HepG2 (cell line): ENCODE data around the gene IGF2BP3. TPM values are rescaled to one million over a fixed set of nuclear protein-coding genes. Genes with fewer than 3 reads are reported as not detected.

Experiments used
- ATAC-seq: fragments of 200-7000 bp; cut with Tn5 transposase; 3 replicates; pipeline ENCODE4 v1.9.1; 2020; ENCODE audit warnings: mild to moderate bottlenecking, moderate library complexity
- BruUV-seq: library from RNA; stranded (reverse); fragments of 400-500 nt; replicated peaks from 2 replicates; lab custom pipeline; 2021; lab: Mats Ljungman, UMichigan
- CTCF ChIA-PET: fragments of 300-600 bp; formaldehyde crosslinking; extraction: SDS; loops from one replicate; lab custom pipeline; 2021; ENCODE audit warnings: low total read pairs, inconsistent platforms, low intra/inter-chr PET ratio; lab: Yijun Ruan, JAX
- POLR2A ChIA-PET: fragments of 350-600 bp; sonication (Branson Sonifier 250); formaldehyde crosslinking; loops from one replicate; lab custom pipeline; 2020; ENCODE audit warnings: antibody characterized with exemption, inconsistent platforms; lab: Yijun Ruan, JAX
- DNase-seq: peaks from one replicate; pipeline ENCODE4 v3.0.0-alpha.2; 2015; ENCODE audit warnings: low spot score
- FAIRE-seq: peaks from 3 replicates; lab custom pipeline; 2011; peaks lifted over from hg19 to GRCh38; lab: Jason Lieb, UNC
- H2AFZ ChIP-seq: one replicate; pipeline ENCODE4 v1.6.1; 2011; ENCODE audit warnings: low read length, inconsistent platforms
- H3K27ac ChIP-seq: fragments of 300-600 bp; 3 replicates; pipeline ENCODE4 v1.8.0; 2011; ENCODE audit warnings: mixed run types, mild to moderate bottlenecking, mixed read lengths, low read length, inconsistent platforms; ENCODE audit not compliant: insufficient read depth; ENCODE audit errors: extremely low read length
- H3K27me3 ChIP-seq, 2 experiments: fragments of 200-600 bp in 1 of 2; 2 replicates in 1 of 2; 3 replicates in 1 of 2; pipeline versions ENCODE4 v1.6.0 to v1.8.0; 2011; ENCODE audit warnings: low read length in 2 of 2, mild to moderate bottlenecking in 2 of 2, moderate library complexity in 2 of 2, inconsistent platforms in 1 of 2; ENCODE audit not compliant: insufficient read depth in 2 of 2, control insufficient read depth in 1 of 2
- H3K36me3 ChIP-seq, 2 experiments: fragments of 200-600 bp in 1 of 2; replicated peaks in 1 of 2; 2 replicates in 1 of 2; 3 replicates in 1 of 2; pipeline versions ENCODE4 v1.5.1 to v1.8.0; 2011; ENCODE audit warnings: low read length in 2 of 2, inconsistent platforms in 1 of 2; ENCODE audit not compliant: insufficient read depth in 2 of 2, control insufficient read depth in 1 of 2
- H3K4me1 ChIP-seq: 2 replicates; pipeline ENCODE4 v1.5.1; 2012; ENCODE audit warnings: low read length, inconsistent platforms; ENCODE audit not compliant: insufficient read depth
- H3K4me2 ChIP-seq: 2 replicates; pipeline ENCODE4 v1.6.0; 2011; ENCODE audit warnings: low read depth, low read length, inconsistent platforms
- H3K4me3 ChIP-seq, 3 experiments: fragments of 200-600 bp in 1 of 3; sonication (generic), shearing (Covaris generic) in 1 of 3; replicated peaks in 1 of 3; 2 replicates each; pipeline ENCODE4 v1.5.1; 2011 to 2016; ENCODE audit warnings: low read length in 3 of 3, inconsistent platforms in 2 of 3, low read depth in 2 of 3, mild to moderate bottlenecking in 2 of 3, control low read depth in 1 of 3, mixed read lengths in 1 of 3; ENCODE audit not compliant: insufficient read depth in 1 of 3
- H3K79me2 ChIP-seq: one replicate; pipeline ENCODE4 v1.6.1; 2011; ENCODE audit warnings: low read length, inconsistent platforms; ENCODE audit not compliant: insufficient read depth
- H3K9ac ChIP-seq: 2 replicates; pipeline ENCODE4 v1.6.0; 2011; ENCODE audit warnings: mild to moderate bottlenecking, low read depth, low read length, inconsistent platforms; ENCODE audit not compliant: insufficient read depth
- H3K9me3 ChIP-seq: 2 replicates; pipeline ENCODE4 v1.5.1; 2012; ENCODE audit warnings: mild to moderate bottlenecking, low read length
- H4K20me1 ChIP-seq: 2 replicates; pipeline ENCODE4 v1.6.0; 2011; ENCODE audit warnings: inconsistent platforms, mild to moderate bottlenecking, low read length, moderate library complexity; ENCODE audit not compliant: insufficient read depth
- ELF4 ChIP-seq: sonication (generic); formaldehyde crosslinking; IDR thresholded peaks from 2 replicates; pipeline ENCODE4 v1.5.0; 2020; ENCODE audit warnings: missing genetic modification reagents, mild to moderate bottlenecking, moderate library complexity, borderline replicate concordance
- GABPB1 ChIP-seq: IDR thresholded peaks from 2 replicates; pipeline ENCODE4 v1.6.1; 2016; ENCODE audit warnings: mild to moderate bottlenecking, missing genetic modification reagents, moderate library complexity, missing compliant biosample characterization
- PHF20 ChIP-seq: sonication (generic); formaldehyde crosslinking; IDR thresholded peaks from 2 replicates; pipeline ENCODE4 v1.5.0; 2020; ENCODE audit warnings: mild to moderate bottlenecking, missing genetic modification reagents
- SOX13 ChIP-seq, 3 experiments: fragments of 450-650 bp in 1 of 3; sonication (generic) in 1 of 3; formaldehyde crosslinking in 1 of 3; IDR thresholded peaks in 2 of 3; conservative IDR thresholded peaks in 1 of 3; 2 replicates each; pipeline versions ENCODE4 v1.5.0 to v1.6.1; 2016 to 2020; ENCODE audit warnings: antibody characterized with exemption in 1 of 3, mild to moderate bottlenecking in 1 of 3, missing compliant biosample characterization in 1 of 3, missing genetic modification reagents in 1 of 3, moderate library complexity in 1 of 3
- ZNF570 ChIP-seq: sonication (generic); formaldehyde crosslinking; IDR thresholded peaks from 2 replicates; pipeline ENCODE4 v1.4.0; 2020; ENCODE audit warnings: mild to moderate bottlenecking, missing genetic modification reagents, borderline replicate concordance
- ZNF816 ChIP-seq: sonication (generic); formaldehyde crosslinking; IDR thresholded peaks from 2 replicates; pipeline ENCODE4 v1.8.0; 2022; ENCODE audit warnings: missing genetic modification reagents, mild to moderate bottlenecking, borderline replicate concordance
- whole genome bisulfite sequencing: methylation state at CpG from one replicate; pipeline ENCODE4 v1.1.6; 2017; ENCODE audit warnings: low lambda C conversion rate; 5-methylcytosine and 5-hydroxymethylcytosine counted together
- in situ Hi-C: cut with HindIII; loops from 2 replicates; pipeline ENCODE4 v1.10.0; 2017; ENCODE audit warnings: low pct_unique_long_range_greater_than_20kb; ENCODE audit not compliant: extremely low pct_ligation_motif_present
- intact Hi-C: fragments of 100-400 bp; cut with micrococcal nuclease; formaldehyde crosslinking; loops from one replicate; pipeline ENCODE4 v1.10.0; 2022; ENCODE audit not compliant: unreplicated experiment
- polyA plus RNA-seq, 8 experiments: library from polyadenylated mRNA; depleted of rRNA in 3 of 8; stranded (reverse) in 7 of 8; unstranded in 1 of 8; fragments of >200 nt; fragmentation: Illumina TruSeq in 4 of 8; extraction: Trizol in 4 of 8; gene quantifications; 2 replicates each; pipeline versions ENCODE4 v1.2.1 to v1.2.3, GENCODE V29; 2011 to 2016; ENCODE audit warnings: low read depth in 4 of 8, missing spikeins in 1 of 8, mixed read lengths in 1 of 8; ENCODE audit not compliant: insufficient read depth in 1 of 8
- total RNA-seq, 5 experiments: library from RNA; depleted of rRNA; stranded (reverse); fragments of >200 nt; fragmentation: Illumina TruSeq; extraction: Trizol; gene quantifications; 2 replicates each; pipeline ENCODE4 v1.2.3, GENCODE V29; 2016; ENCODE audit warnings: low read depth in 1 of 5
- TF ChIP-seq, protein P1 (sequence below): sonication (generic); formaldehyde crosslinking; IDR thresholded peaks from 2 replicates; pipeline ENCODE4 v1.4.0; 2020; ENCODE audit warnings: missing genetic modification reagents

IGF2BP3 gene
- total and polyA plus RNA-seq, 2 of the 13 experiments (the other 11 are each of a cell fraction or from before 2014, with no cell fraction given): 37.7 to 39.5 TPM

DNA sequence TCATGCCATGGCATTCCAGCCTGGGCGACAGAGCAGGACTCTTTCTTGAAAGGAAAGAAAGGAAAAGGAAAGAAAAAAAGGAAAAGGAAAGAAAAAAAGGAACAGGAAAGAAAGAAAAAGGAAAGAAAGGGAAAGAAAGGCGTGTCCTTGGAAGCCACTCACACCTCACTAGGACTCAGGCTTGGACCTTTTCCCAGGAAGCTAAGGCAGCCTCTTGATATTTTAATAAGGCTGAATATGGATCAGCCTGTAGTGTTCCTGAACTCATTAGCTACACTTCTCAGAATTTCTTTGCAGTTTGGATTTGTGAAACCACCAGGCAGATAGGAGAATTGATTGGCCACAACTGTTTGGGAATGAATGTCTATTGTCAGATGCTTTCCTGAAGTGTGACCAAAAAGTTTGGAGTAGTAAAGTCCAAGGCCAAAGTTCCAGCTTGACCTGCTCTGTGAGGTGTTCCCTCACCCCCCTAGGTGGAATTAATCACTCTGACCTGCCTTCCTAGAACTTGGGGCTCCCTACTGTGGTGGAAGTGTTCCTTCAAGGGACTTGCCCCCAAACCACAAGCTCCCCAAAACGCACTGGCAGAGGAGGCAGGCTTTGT is 178.2 kb downstream of the IGF2BP3 start (continued):
- TF ChIP-seq ELF4 (CRISPR knock-in tag): no peak
- TF ChIP-seq, all 625 proteins: peak for 20

- FAIRE-seq (peak; percentile 8), DNase-seq (no peak), ATAC-seq (no peak)
- Histone ChIP-seq H3K79me2 (no peaks in the 10 kb centered on the region), H3K27me3 (no peaks in the 10 kb centered on the region), H3K4me3 (no peak overlapping the region), H3K9me3 (no peaks in the 10 kb centered on the region), H4K20me1 (no peaks in the 10 kb centered on the region), H2AFZ (no peak overlapping the region), H3K4me1 (peaks cover 82% of the 10 kb centered on the region), H3K4me2 (no peak overlapping the region), H3K36me3 (no peaks in the 10 kb centered on the region), H3K9ac (no peak overlapping the region), H3K27ac (no peak overlapping the region)
- 88% methylated on average over 9 of the region's 9 CpGs for WGBS
- intact Hi-C loops: no loop called here
- ChIA-PET POLR2A (no interaction called here), CTCF (no interaction called here)
- in situ Hi-C loops: no loop called here
- no peak for TF ChIP-seq SOX13 (IDR thresholded peaks at IDR 0.05)
- TF ChIP-seq SOX13 (CRISPR knock-in tag; conservative IDR thresholded peaks at IDR 0.05 in 1 of 2, IDR thresholded peaks at IDR 0.05 in 1 of 2): 0 out of 4 replicates have a peak, but pooled peaks of 1 of the 2 experiments have one; percentile 14
- TF ChIP-seq PHF20: no peak
- BruUV-seq: no TSS peak
Measured at GRCh38 chr7:23290993-23291392, 179.3 kb downstream of the IGF2BP3 start.

DNA sequence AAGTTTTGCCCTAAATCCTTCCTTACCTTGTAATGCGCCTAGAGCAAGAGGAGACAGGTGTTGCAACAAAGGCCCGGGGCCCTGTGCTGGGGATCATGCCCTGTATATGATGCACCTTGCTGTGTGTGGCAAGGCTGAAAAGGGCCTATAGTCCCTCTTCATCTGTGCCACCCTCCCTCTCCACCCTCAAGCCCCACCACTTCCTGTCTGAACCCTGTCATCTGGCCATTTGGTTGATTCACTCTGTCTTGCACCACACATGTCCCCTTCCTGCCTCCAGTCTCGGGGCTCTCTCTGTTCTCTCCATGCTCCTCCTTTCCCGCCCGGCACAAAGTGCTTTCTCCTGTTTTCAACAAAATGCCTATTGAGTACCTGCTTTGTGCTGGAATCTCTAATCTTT is 182.7 kb downstream of the IGF2BP3 start:
- peak overlapping the region; percentile 38 for H2AFZ ChIP-seq
- no peaks in the 10 kb centered on the region for H4K20me1 ChIP-seq
- H3K27me3 ChIP-seq: no peaks in the 10 kb centered on the region
- CTCF ChIA-PET: no interaction called here
- no peak overlapping the region for H3K4me2 ChIP-seq
- H3K36me3 ChIP-seq: no peaks in the 10 kb centered on the region
- intact Hi-C loops: no loop called here
- H3K4me3 ChIP-seq: no peak overlapping the region
- in situ Hi-C loops: no loop called here
- H3K79me2 ChIP-seq: no peaks in the 10 kb centered on the region
- POLR2A ChIA-PET: interaction anchor here (1.0 kb wide), 1 partner anchor 11 kb away, joined by 3 read pairs; the partner anchor contains the start of gene MALSU1
- no peak overlapping the region for H3K9ac ChIP-seq
- FAIRE-seq (no peak), DNase-seq (peak; percentile 23), ATAC-seq (peak; percentile 25; the same call in 2 of the 3 replicates)
- H3K9me3 ChIP-seq: no peaks in the 10 kb centered on the region
- H3K27ac ChIP-seq: no peak overlapping the region
- TF ChIP-seq ZNF570: no peak
- peak; percentile 13; the same call in 1 of the 2 replicates for TF ChIP-seq GABPB1 (CRISPR knock-in tag)
- TF ChIP-seq ZNF816 (CRISPR knock-in tag): peak; percentile 92
- TF ChIP-seq, protein P1, sequence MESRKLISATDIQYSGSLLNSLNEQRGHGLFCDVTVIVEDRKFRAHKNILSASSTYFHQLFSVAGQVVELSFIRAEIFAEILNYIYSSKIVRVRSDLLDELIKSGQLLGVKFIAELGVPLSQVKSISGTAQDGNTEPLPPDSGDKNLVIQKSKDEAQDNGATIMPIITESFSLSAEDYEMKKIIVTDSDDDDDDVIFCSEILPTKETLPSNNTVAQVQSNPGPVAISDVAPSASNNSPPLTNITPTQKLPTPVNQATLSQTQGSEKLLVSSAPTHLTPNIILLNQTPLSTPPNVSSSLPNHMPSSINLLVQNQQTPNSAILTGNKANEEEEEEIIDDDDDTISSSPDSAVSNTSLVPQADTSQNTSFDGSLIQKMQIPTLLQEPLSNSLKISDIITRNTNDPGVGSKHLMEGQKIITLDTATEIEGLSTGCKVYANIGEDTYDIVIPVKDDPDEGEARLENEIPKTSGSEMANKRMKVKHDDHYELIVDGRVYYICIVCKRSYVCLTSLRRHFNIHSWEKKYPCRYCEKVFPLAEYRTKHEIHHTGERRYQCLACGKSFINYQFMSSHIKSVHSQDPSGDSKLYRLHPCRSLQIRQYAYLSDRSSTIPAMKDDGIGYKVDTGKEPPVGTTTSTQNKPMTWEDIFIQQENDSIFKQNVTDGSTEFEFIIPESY (CRISPR knock-in tag): peak; percentile 11; the same call in 1 of the 2 replicates
- BruUV-seq: no TSS peak
- peaks cover 71% of the 10 kb centered on the region for H3K4me1 ChIP-seq
- WGBS: 66% methylated on average over 3 of the region's 5 CpGs
